Spinal cord (tissue), 10 donors: Measurements from ENCODE around the gene HDAC11. TPM values are rescaled to one million over a fixed set of nuclear protein-coding genes. Genes with fewer than 3 reads are reported as not detected.

Source experiments
- DNase-seq, 6 donors: peaks; one replicate each; pipeline versions ENCODE4 v3.0.0 to v3.0.0-alpha.2; 2013 to 2015; ENCODE audit warnings: low spot score in 6 of 6, low read depth in 4 of 6
- H3K27ac ChIP-seq: one replicate; pipeline ENCODE4 v1.5.1; 2013; ENCODE audit warnings: low read depth, low read length, control low read depth
- H3K27me3 ChIP-seq: one replicate; pipeline ENCODE4 v1.6.1; 2013; ENCODE audit warnings: low read length; ENCODE audit not compliant: control insufficient read depth, insufficient read depth
- H3K36me3 ChIP-seq: one replicate; pipeline ENCODE4 v1.6.1; 2013; ENCODE audit warnings: low read length; ENCODE audit not compliant: control insufficient read depth, insufficient read depth
- H3K4me1 ChIP-seq: one replicate; pipeline ENCODE4 v1.6.1; 2013; ENCODE audit warnings: low read length; ENCODE audit not compliant: control insufficient read depth, insufficient read depth
- H3K4me3 ChIP-seq: one replicate; pipeline ENCODE4 v1.5.1; 2013; ENCODE audit warnings: low read depth, low read length, control low read depth
- H3K9me3 ChIP-seq: one replicate; pipeline ENCODE4 v1.6.1; 2013; ENCODE audit warnings: low read length; ENCODE audit not compliant: control insufficient read depth, insufficient read depth
- WGBS: methylation state at CpG from one replicate; pipeline ENCODE4 v1.1.5; 2013; ENCODE audit warnings: missing lambda C conversion rate; ENCODE audit not compliant: insufficient coverage; 5-methylcytosine and 5-hydroxymethylcytosine counted together
- polyA plus RNA-seq, 2 donors: library from polyadenylated mRNA; unstranded; fragments of 120-200 nt; gene quantifications; one replicate each; pipeline ENCODE4 v1.2.1, GENCODE V29; 2013; ENCODE audit not compliant: insufficient read length in 2 of 2
- total RNA-seq, 2 donors: library from RNA; depleted of rRNA in 1 of 2; stranded (reverse); fragments of 120-200 nt in 1 of 2; fragments of >200 nt in 1 of 2; gene quantifications; one replicate each; pipeline versions ENCODE4 v1.2.3 to v1.2.4, GENCODE V29; 2013 to 2014
- donor health status: healthy.

HDAC11 gene
- total and polyA plus RNA-seq, 4 donors: 18.9 to 39.8 (median 27.8) TPM

- H3K36me3 ChIP-seq: peaks cover 41% of the 10 kb centered on the region
- no peak for DNase-seq
- no peaks in the 10 kb centered on the region for H3K27me3 ChIP-seq
- no peak overlapping the region for H3K27ac ChIP-seq
- peaks cover 29% of the 10 kb centered on the region for H3K4me1 ChIP-seq
- no peaks in the 10 kb centered on the region for H3K9me3 ChIP-seq
- 92% methylated on average over 15 of the region's 16 CpGs for WGBS
- H3K4me3 ChIP-seq: no peak overlapping the region
Observed at GRCh38 chr3:13505147-13506130, 25.3 kb downstream of the HDAC11 start.

GRCh38 chr3:13506239-13506638 is 26.1 kb downstream of the HDAC11 start:
- H3K4me1 ChIP-seq: peaks cover 27% of the 10 kb centered on the region

GRCh38 chr3:13506680-13507079 is 26.6 kb downstream of the HDAC11 start:
- Histone ChIP-seq H3K4me3 (no peak overlapping the region), H3K9me3 (no peaks in the 10 kb centered on the region), H3K27me3 (no peaks in the 10 kb centered on the region), H3K36me3 (peaks cover 32% of the 10 kb centered on the region), H3K4me1 (peaks cover 27% of the 10 kb centered on the region), H3K27ac (no peak overlapping the region)
- 87% methylated on average over 4 of the region's 4 CpGs for WGBS
- no peak for DNase-seq

More at GRCh38 chr3:13506239-13506638, 26.1 kb downstream of the HDAC11 start:
- H3K27ac ChIP-seq: no peak overlapping the region
- DNase-seq: no peak
- no peaks in the 10 kb centered on the region for H3K27me3 ChIP-seq
- H3K36me3 ChIP-seq: peaks cover 35% of the 10 kb centered on the region
- no peaks in the 10 kb centered on the region for H3K9me3 ChIP-seq
- 100% methylated on average over 1 of the region's 1 CpG for WGBS
- no peak overlapping the region for H3K4me3 ChIP-seq

- Histone ChIP-seq H3K9me3 (no peaks in the 10 kb centered on the region), H3K4me3 (no peak overlapping the region), H3K27me3 (no peaks in the 10 kb centered on the region), H3K36me3 (peaks cover 27% of the 10 kb centered on the region), H3K4me1 (peaks cover 27% of the 10 kb centered on the region), H3K27ac (no peak overlapping the region)
- no peak for DNase-seq
- WGBS: 51% methylated on average over 2 of the region's 3 CpGs
Observed at GRCh38 chr3:13507247-13507569, 27.1 kb downstream of the HDAC11 start.

- 27% methylated on average over 19 of the region's 20 CpGs for WGBS
- H3K9me3 ChIP-seq: no peaks in the 10 kb centered on the region
- no peak overlapping the region for H3K4me3 ChIP-seq
- DNase-seq: peak in 4 of 6 donors; percentile 25 to 81 (median 28)
- no peaks in the 10 kb centered on the region for H3K27me3 ChIP-seq
- peaks cover 28% of the 10 kb centered on the region for H3K4me1 ChIP-seq
- H3K27ac ChIP-seq: peak overlapping the region; percentile 33
- H3K36me3 ChIP-seq: peaks cover 24% of the 10 kb centered on the region
Observed at GRCh38 chr3:13507570-13508339, 27.6 kb downstream of the HDAC11 start.

GRCh38 chr3:13508496-13508895 is 28.4 kb downstream of the HDAC11 start:
- H3K4me1 ChIP-seq: peaks cover 35% of the 10 kb centered on the region
- H3K4me3 ChIP-seq: no peak overlapping the region
- no peaks in the 10 kb centered on the region for H3K27me3 ChIP-seq
- H3K27ac ChIP-seq: no peak overlapping the region
- no peak for DNase-seq
- H3K9me3 ChIP-seq: no peaks in the 10 kb centered on the region
- 93% methylated on average over 7 of the region's 8 CpGs for WGBS
- H3K36me3 ChIP-seq: peaks cover 23% of the 10 kb centered on the region

GRCh38 chr3:13509059-13509815 is 29.1 kb downstream of the HDAC11 start:
- Histone ChIP-seq H3K27me3 (no peaks in the 10 kb centered on the region), H3K36me3 (peaks cover 19% of the 10 kb centered on the region), H3K4me1 (peaks cover 43% of the 10 kb centered on the region), H3K4me3 (no peak overlapping the region), H3K9me3 (no peaks in the 10 kb centered on the region), H3K27ac (no peak overlapping the region)
- 86% methylated on average over 11 of the region's 15 CpGs for WGBS
- DNase-seq: no peak

GRCh38 chr3:13509816-13510192 is 29.7 kb downstream of the HDAC11 start:
- H3K4me1 ChIP-seq: peaks cover 41% of the 10 kb centered on the region
- no peak overlapping the region for H3K4me3 ChIP-seq
- DNase-seq: no peak
- WGBS: 91% methylated on average over 8 of the region's 8 CpGs
- H3K9me3 ChIP-seq: no peaks in the 10 kb centered on the region
- H3K27me3 ChIP-seq: no peaks in the 10 kb centered on the region
- H3K36me3 ChIP-seq: peaks cover 13% of the 10 kb centered on the region
- H3K27ac ChIP-seq: no peak overlapping the region

- 91% methylated on average over 4 of the region's 7 CpGs for WGBS
Observed at GRCh38 chr3:13512451-13512850, 32.3 kb downstream of the HDAC11 start.

More at GRCh38 chr3:13512451-13512850, 32.3 kb downstream of the HDAC11 start:
- peaks cover 47% of the 10 kb centered on the region for H3K4me1 ChIP-seq
- H3K27me3 ChIP-seq: no peaks in the 10 kb centered on the region
- no peak overlapping the region for H3K4me3 ChIP-seq
- H3K36me3 ChIP-seq: peaks cover 3% of the 10 kb centered on the region
- no peaks in the 10 kb centered on the region for H3K9me3 ChIP-seq
- H3K27ac ChIP-seq: no peak overlapping the region
- no peak for DNase-seq
